Adrenal gland (tissue), 12 donors: ENCODE results near the gene PPEF2. TPM values are rescaled to one million over a fixed set of nuclear protein-coding genes. Genes with fewer than 3 reads are reported as not detected.

Experiments
- DNase-seq, 7 donors: peaks; one replicate each; pipeline ENCODE4 v3.0.0-alpha.2; 2019 to 2020
- H3K27ac ChIP-seq, 5 donors: fragments of 200-600 bp; sonication (generic) in 4 of 5; 1 replicate in 3 of 5; 2 replicates in 2 of 5; pipeline versions ENCODE4 v1.5.1 to v1.8.0; 2016 to 2020; ENCODE audit warnings: mild to moderate bottlenecking in 1 of 5
- H3K27me3 ChIP-seq: fragments of 200-600 bp; 2 replicates; pipeline ENCODE4 v1.8.0; 2021
- H3K36me3 ChIP-seq, 2 donors: fragments of 200-600 bp; replicated peaks in 1 of 2; 1 replicate in 1 of 2; 2 replicates in 1 of 2; pipeline versions ENCODE4 v1.5.1 to v1.8.0; 2018 to 2022
- H3K4me1 ChIP-seq, 2 donors: fragments of 200-600 bp; replicated peaks in 1 of 2; 1 replicate in 1 of 2; 2 replicates in 1 of 2; pipeline versions ENCODE4 v1.5.1 to v1.8.0; 2018 to 2021
- H3K4me3 ChIP-seq, 4 donors: fragments of 200-600 bp; sonication (generic) in 3 of 4; one replicate each; pipeline ENCODE4 v1.5.1; 2016 to 2018
- H3K9me3 ChIP-seq, 3 donors: fragments of 200-600 bp; sonication (generic) in 1 of 3; replicated peaks in 1 of 3; 1 replicate in 2 of 3; 2 replicates in 1 of 3; pipeline versions ENCODE4 v1.5.1 to v1.8.0; 2016 to 2021
- CTCF ChIP-seq, 6 experiments: fragments of 450-650 bp in 4 of 6; fragments of 200-600 bp in 2 of 6; sonication (generic) in 1 of 6; IDR thresholded peaks; 1 replicate in 5 of 6; 2 replicates in 1 of 6; pipeline versions ENCODE4 v1.5.1 to v1.8.0; 2016 to 2021; ENCODE audit warnings: antibody characterized with exemption in 6 of 6, mild to moderate bottlenecking in 2 of 6, moderate library complexity in 1 of 6
- POLR2A ChIP-seq, 2 donors: fragments of 450-650 bp; IDR thresholded peaks; one replicate each; pipeline ENCODE4 v1.6.1; 2017; ENCODE audit warnings: antibody characterized with exemption in 2 of 2, mild to moderate bottlenecking in 2 of 2, moderate library complexity in 1 of 2
- WGBS, 4 donors: extraction: QIAGEN DNeasy Blood & Tissue Kit in 2 of 4; methylation state at CpG; one replicate each; pipeline versions ENCODE4 v1.1.5 to v1.1.7; 2013 to 2017; 5-methylcytosine and 5-hydroxymethylcytosine counted together
- intact Hi-C, 2 donors: fragments of 100-400 bp; cut with DNase I; formaldehyde crosslinking; loops; one replicate each; pipeline versions ENCODE4 v1.14.1 to v1.15.0; 2022 to 2023
- polyA plus RNA-seq, 3 donors: library from polyadenylated mRNA; stranded (reverse); fragments of 200-250 nt in 2 of 3; fragments of 350-450 nt in 1 of 3; fragmentation: Illumina TruSeq in 1 of 3; extraction: RNeasy Lipid Tissue Mini Kit (QIAGEN cat#74804) in 1 of 3; gene quantifications; one replicate each; pipeline ENCODE4 v1.2.3, GENCODE V29; 2013 to 2014
- total RNA-seq, 9 donors: library from RNA; depleted of rRNA in 4 of 9; stranded (reverse); fragments of >200 nt in 4 of 9; fragments of 120-200 nt in 1 of 9; fragmentation: NEBNext Ultra II Directional in 1 of 9; extraction: Animal tissue kit (Norgen Biotek cat#: 25700) in 1 of 9; gene quantifications; one replicate each; pipeline versions ENCODE4 v1.1.0 to v1.2.4, GENCODE V29; 2013 to 2023
- donor health status: healthy with polysubstance abuse.
- donor health status: Bipolar disorder and iron deficiency.
- donor health status: DM: yes; HTN: yes; CAD: no.
- donor health status: DM: no; HTN: no; CAD: no.
- donor health status: DM: no; HTN: no; CAD: no.
- donor health status: DM: yes; HTN: yes; CAD: no.

PPEF2 gene
- total and polyA plus RNA-seq, 12 donors: 0.03 to 0.08 (median 0.06) TPM; not detected in 9

- H3K27me3 ChIP-seq: no peaks in the 10 kb centered on the region
- H3K36me3 ChIP-seq: peaks cover 0 to 30% of the 10 kb centered on the region in 2 donors
- intact Hi-C loops: no loop called here
- H3K4me1 ChIP-seq: no peaks in the 10 kb centered on the region
- 82 to 86% (median 84%) methylated on average over 5 of the region's 5 CpGs for WGBS, 4 donors
- no peak overlapping the region for H3K4me3 ChIP-seq
- TF ChIP-seq POLR2A (IDR thresholded peaks at IDR 0.05) (no peak), CTCF (IDR thresholded peaks at IDR 0.05) (no peak)
- DNase-seq: no peak
- H3K27ac ChIP-seq: no peak overlapping the region
- no peaks in the 10 kb centered on the region for H3K9me3 ChIP-seq
Measured at GRCh38 chr4:75924309-75924827, 22.1 kb upstream of the PPEF2 start.

DNA sequence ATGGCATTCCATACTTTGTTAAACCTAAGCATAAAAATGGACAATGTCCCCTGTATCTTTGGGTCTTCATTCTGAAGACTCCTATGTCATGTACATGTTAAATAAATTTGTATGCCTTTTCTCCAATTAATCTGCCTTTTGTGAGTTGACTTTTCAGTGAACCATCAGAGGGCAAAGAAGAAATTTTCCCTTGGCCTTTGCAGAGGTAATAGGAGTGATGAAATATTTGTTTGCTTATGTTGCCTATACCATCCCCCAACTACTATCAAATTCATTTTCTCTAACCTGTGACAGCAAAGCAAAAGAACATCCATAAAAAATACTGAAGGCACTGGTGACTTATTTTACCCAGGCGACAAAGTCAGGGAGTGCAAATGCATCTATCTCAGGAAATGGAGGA, 20.3 kb upstream of the PPEF2 start:
- no peak overlapping the region for H3K4me3 ChIP-seq
- TF ChIP-seq POLR2A (IDR thresholded peaks at IDR 0.05) (no peak), CTCF (IDR thresholded peaks at IDR 0.05) (no peak)
- H3K9me3 ChIP-seq: no peaks in the 10 kb centered on the region
- no peak for DNase-seq
- no peak overlapping the region for H3K27ac ChIP-seq
- no peaks in the 10 kb centered on the region for H3K27me3 ChIP-seq
- H3K36me3 ChIP-seq: peaks cover 0 to 30% of the 10 kb centered on the region in 2 donors
- H3K4me1 ChIP-seq: no peaks in the 10 kb centered on the region
- intact Hi-C loops: no loop called here
- WGBS, 4 donors: 71 to 90% (median 76%) methylated on average over 1 of the region's 1 CpG

- no peak overlapping the region for H3K4me3 ChIP-seq
- TF ChIP-seq POLR2A (IDR thresholded peaks at IDR 0.05) (no peak), CTCF (IDR thresholded peaks at IDR 0.05) (no peak)
- H3K4me1 ChIP-seq: no peaks in the 10 kb centered on the region
- 94 to 100% (median 96%) methylated on average over 2 of the region's 2 CpGs for WGBS, 4 donors
- intact Hi-C loops: no loop called here
- peaks cover 0 to 30% of the 10 kb centered on the region in 2 donors for H3K36me3 ChIP-seq
- DNase-seq: no peak
- no peaks in the 10 kb centered on the region for H3K27me3 ChIP-seq
- H3K27ac ChIP-seq: no peak overlapping the region
- no peaks in the 10 kb centered on the region for H3K9me3 ChIP-seq
Measured at GRCh38 chr4:75921910-75922309, 19.7 kb upstream of the PPEF2 start.

GRCh38 chr4:75920327-75920726, 18.1 kb upstream of the PPEF2 start:
- intact Hi-C loops: no loop called here
- no peak for TF ChIP-seq CTCF (IDR thresholded peaks at IDR 0.05)
- no peak for TF ChIP-seq POLR2A (IDR thresholded peaks at IDR 0.05)

More at GRCh38 chr4:75920327-75920726, 18.1 kb upstream of the PPEF2 start:
- no peaks in the 10 kb centered on the region for H3K27me3 ChIP-seq
- H3K9me3 ChIP-seq: no peaks in the 10 kb centered on the region
- H3K4me1 ChIP-seq: no peaks in the 10 kb centered on the region
- WGBS, 4 donors: 94 to 100% (median 96%) methylated on average over 4 of the region's 4 CpGs
- no peak overlapping the region for H3K27ac ChIP-seq
- no peak for DNase-seq
- H3K36me3 ChIP-seq: peaks cover 0 to 27% of the 10 kb centered on the region in 2 donors
- no peak overlapping the region for H3K4me3 ChIP-seq
